ENCODE data around the gene DMRTC2. TPM values are rescaled to one million over a fixed set of nuclear protein-coding genes. Genes with fewer than 3 reads are reported as not detected.

Gene DMRTC2
- total RNA-seq, 1 experiment from 2014 or later: not detected

- Mint-ChIP-seq H3K27ac (peak overlapping the region; percentile 93), H3K4me1 (peaks cover 57% of the 10 kb centered on the region), H3K9me3 (no peaks in the 10 kb centered on the region), H3K36me3 (peaks cover 65% of the 10 kb centered on the region), H3K4me3 (peak overlapping the region; percentile 94), H3K27me3 (ENCODE audit: low read depth) (no peaks in the 10 kb centered on the region)
- ATAC-seq (no peak), DNase-seq (ENCODE audit: low spot score) (no peak)
- CTCF ChIA-PET: interaction anchor here (1.2 to 1.3 kb wide), 2 partner anchors 10 to 70 kb away, joined by 3 read pairs; no protein-coding TSS in a partner anchor
- TF ChIP-seq CBFB (CRISPR knock-in tag; IDR thresholded peaks at IDR 0.05; ENCODE audit: low read depth) (no peak), JAZF1 (CRISPR knock-in tag; IDR thresholded peaks at IDR 0.05) (no peak), ZBTB43 (CRISPR knock-in tag; IDR thresholded peaks at IDR 0.05) (no peak), GTF2I (CRISPR knock-in tag; conservative IDR thresholded peaks at IDR 0.05) (no peak), RORB (CRISPR knock-in tag; IDR thresholded peaks at IDR 0.05) (no peak), ZNF281 (CRISPR knock-in tag; IDR thresholded peaks at IDR 0.05) (no peak), OVOL2 (CRISPR knock-in tag; IDR thresholded peaks at IDR 0.05; ENCODE audit: borderline replicate concordance) (no peak)
- POLR2A ChIA-PET: interaction anchor here (1.9 kb wide), 1 partner anchor 9 kb away, joined by 7 read pairs; no protein-coding TSS in a partner anchor
Observed at GRCh38 chr19:41863209-41863931, 18.5 kb downstream of the DMRTC2 start.

GRCh38 chr19:41864374-41864773 lies 19.5 kb downstream of the DMRTC2 start:
- no peak for DNase-seq (ENCODE audit: low spot score)
- Mint-ChIP-seq H3K4me1 (peaks cover 53% of the 10 kb centered on the region), H3K36me3 (peaks cover 76% of the 10 kb centered on the region), H3K9me3 (no peaks in the 10 kb centered on the region), H3K27me3 (ENCODE audit: low read depth) (no peaks in the 10 kb centered on the region), H3K4me3 (peak overlapping the region; percentile 36), H3K27ac (peak overlapping the region; percentile 94)
- TF ChIP-seq FOXJ3 (CRISPR knock-in tag; IDR thresholded peaks at IDR 0.05; ENCODE audit: borderline replicate concordance): no peak
- 0 out of 2 replicates have a peak, but pooled peaks have one; percentile 36 for TF ChIP-seq ZNF425 (CRISPR knock-in tag; conservative IDR thresholded peaks at IDR 0.05)
- TF ChIP-seq ZNF416 (CRISPR knock-in tag; IDR thresholded peaks at IDR 0.05): 0 out of 2 replicates have a peak, but pooled peaks have one; percentile 46
- ChIA-PET CTCF (interaction anchor here (0.5 to 1.5 kb wide), 3 partner anchors 9 to 1336 kb away, joined by 3 read pairs; no protein-coding TSS in a partner anchor), POLR2A (interaction anchor here (0.8 to 1.2 kb wide), 2 partner anchors 9 to 75 kb away, joined by 3 read pairs; no protein-coding TSS in a partner anchor)
- no peak for ATAC-seq

GRCh38 chr19:41866284-41866683 lies 21.4 kb downstream of the DMRTC2 start:
- H3K4me1 Mint-ChIP-seq: peaks cover 47% of the 10 kb centered on the region
- H3K36me3 Mint-ChIP-seq: peaks cover 83% of the 10 kb centered on the region
- H3K4me3 Mint-ChIP-seq: peak overlapping the region; percentile 22
- H3K27ac Mint-ChIP-seq: peak overlapping the region; percentile 82
- ATAC-seq (peak; percentile 4), DNase-seq (ENCODE audit: low spot score) (no peak)
- POLR2A ChIA-PET: interaction anchor here (0.6 kb wide), 1 partner anchor 16 kb away, joined by 3 read pairs; no protein-coding TSS in a partner anchor
- no peaks in the 10 kb centered on the region for H3K9me3 Mint-ChIP-seq
- TF ChIP-seq ZNF512 (CRISPR knock-in tag; IDR thresholded peaks at IDR 0.05; ENCODE audit: borderline replicate concordance): no peak
- TF ChIP-seq NFATC4 (CRISPR knock-in tag; IDR thresholded peaks at IDR 0.05): peak; percentile 21; the same call in 1 of the 2 replicates
- 0 out of 2 replicates have a peak, but pooled peaks have one; percentile 0 for TF ChIP-seq AR (CRISPR knock-in tag; IDR thresholded peaks at IDR 0.05)
- TF ChIP-seq EMX1 (CRISPR knock-in tag; IDR thresholded peaks at IDR 0.05): peak; percentile 24; the same call in 1 of the 2 replicates
- CTCF ChIA-PET: interaction anchor here (1.1 kb wide), 1 partner anchor 159 kb away, joined by 3 read pairs; no protein-coding TSS in a partner anchor
- H3K27me3 Mint-ChIP-seq (ENCODE audit: low read depth): no peaks in the 10 kb centered on the region
